RWPE2 (cell line): ENCODE measurements around the gene INPP5F.

Experiments used
- ATAC-seq: fragments of 200-7000 bp; cut with Tn5 transposase; 3 replicates; pipeline ENCODE4 v1.9.1; 2021; ENCODE audit warnings: low read depth
- DNase-seq: peaks from one replicate; pipeline ENCODE4 v3.0.0-alpha.2; 2020; ENCODE audit warnings: low spot score
- H3K27ac ChIP-seq: fragments of 450-650 bp; 2 replicates; pipeline ENCODE4 v1.5.1; 2017; ENCODE audit warnings: mild to moderate bottlenecking; ENCODE audit not compliant: poor library complexity, severe bottlenecking
- H3K27me3 ChIP-seq: fragments of 250-450 bp; sonication (Bioruptor Pico); 2 replicates; pipeline ENCODE4 v1.5.1; 2021; ENCODE audit warnings: mild to moderate bottlenecking, moderate library complexity; ENCODE audit not compliant: insufficient read depth, poor library complexity, severe bottlenecking
- H3K36me3 ChIP-seq: fragments of 250-450 bp; sonication (Bioruptor Pico); 2 replicates; pipeline ENCODE4 v1.5.1; 2020; ENCODE audit warnings: low read depth, mild to moderate bottlenecking, moderate library complexity
- H3K4me1 ChIP-seq: fragments of 250-450 bp; sonication (Bioruptor Pico); 2 replicates; pipeline ENCODE4 v1.5.1; 2021; ENCODE audit warnings: mild to moderate bottlenecking, moderate library complexity; ENCODE audit not compliant: insufficient read depth, poor library complexity, severe bottlenecking
- H3K4me3 ChIP-seq: fragments of 250-450 bp; sonication (Bioruptor Pico); 2 replicates; pipeline ENCODE4 v1.5.1; 2021; ENCODE audit warnings: mild to moderate bottlenecking, moderate library complexity; ENCODE audit not compliant: severe bottlenecking
- H3K9me3 ChIP-seq: fragments of 250-450 bp; sonication (Bioruptor Pico); 2 replicates; pipeline ENCODE4 v1.5.1; 2021; ENCODE audit warnings: mild to moderate bottlenecking, moderate library complexity; ENCODE audit not compliant: severe bottlenecking
- TF ChIP-seq, protein P1 (sequence below): fragments of 450-650 bp; IDR thresholded peaks from one replicate; pipeline ENCODE4 v1.5.1; 2017; ENCODE audit warnings: mild to moderate bottlenecking, moderate library complexity; ENCODE audit not compliant: poor library complexity, severe bottlenecking

The INPP5F gene, protein sequence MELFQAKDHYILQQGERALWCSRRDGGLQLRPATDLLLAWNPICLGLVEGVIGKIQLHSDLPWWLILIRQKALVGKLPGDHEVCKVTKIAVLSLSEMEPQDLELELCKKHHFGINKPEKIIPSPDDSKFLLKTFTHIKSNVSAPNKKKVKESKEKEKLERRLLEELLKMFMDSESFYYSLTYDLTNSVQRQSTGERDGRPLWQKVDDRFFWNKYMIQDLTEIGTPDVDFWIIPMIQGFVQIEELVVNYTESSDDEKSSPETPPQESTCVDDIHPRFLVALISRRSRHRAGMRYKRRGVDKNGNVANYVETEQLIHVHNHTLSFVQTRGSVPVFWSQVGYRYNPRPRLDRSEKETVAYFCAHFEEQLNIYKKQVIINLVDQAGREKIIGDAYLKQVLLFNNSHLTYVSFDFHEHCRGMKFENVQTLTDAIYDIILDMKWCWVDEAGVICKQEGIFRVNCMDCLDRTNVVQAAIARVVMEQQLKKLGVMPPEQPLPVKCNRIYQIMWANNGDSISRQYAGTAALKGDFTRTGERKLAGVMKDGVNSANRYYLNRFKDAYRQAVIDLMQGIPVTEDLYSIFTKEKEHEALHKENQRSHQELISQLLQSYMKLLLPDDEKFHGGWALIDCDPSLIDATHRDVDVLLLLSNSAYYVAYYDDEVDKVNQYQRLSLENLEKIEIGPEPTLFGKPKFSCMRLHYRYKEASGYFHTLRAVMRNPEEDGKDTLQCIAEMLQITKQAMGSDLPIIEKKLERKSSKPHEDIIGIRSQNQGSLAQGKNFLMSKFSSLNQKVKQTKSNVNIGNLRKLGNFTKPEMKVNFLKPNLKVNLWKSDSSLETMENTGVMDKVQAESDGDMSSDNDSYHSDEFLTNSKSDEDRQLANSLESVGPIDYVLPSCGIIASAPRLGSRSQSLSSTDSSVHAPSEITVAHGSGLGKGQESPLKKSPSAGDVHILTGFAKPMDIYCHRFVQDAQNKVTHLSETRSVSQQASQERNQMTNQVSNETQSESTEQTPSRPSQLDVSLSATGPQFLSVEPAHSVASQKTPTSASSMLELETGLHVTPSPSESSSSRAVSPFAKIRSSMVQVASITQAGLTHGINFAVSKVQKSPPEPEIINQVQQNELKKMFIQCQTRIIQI

DNA sequence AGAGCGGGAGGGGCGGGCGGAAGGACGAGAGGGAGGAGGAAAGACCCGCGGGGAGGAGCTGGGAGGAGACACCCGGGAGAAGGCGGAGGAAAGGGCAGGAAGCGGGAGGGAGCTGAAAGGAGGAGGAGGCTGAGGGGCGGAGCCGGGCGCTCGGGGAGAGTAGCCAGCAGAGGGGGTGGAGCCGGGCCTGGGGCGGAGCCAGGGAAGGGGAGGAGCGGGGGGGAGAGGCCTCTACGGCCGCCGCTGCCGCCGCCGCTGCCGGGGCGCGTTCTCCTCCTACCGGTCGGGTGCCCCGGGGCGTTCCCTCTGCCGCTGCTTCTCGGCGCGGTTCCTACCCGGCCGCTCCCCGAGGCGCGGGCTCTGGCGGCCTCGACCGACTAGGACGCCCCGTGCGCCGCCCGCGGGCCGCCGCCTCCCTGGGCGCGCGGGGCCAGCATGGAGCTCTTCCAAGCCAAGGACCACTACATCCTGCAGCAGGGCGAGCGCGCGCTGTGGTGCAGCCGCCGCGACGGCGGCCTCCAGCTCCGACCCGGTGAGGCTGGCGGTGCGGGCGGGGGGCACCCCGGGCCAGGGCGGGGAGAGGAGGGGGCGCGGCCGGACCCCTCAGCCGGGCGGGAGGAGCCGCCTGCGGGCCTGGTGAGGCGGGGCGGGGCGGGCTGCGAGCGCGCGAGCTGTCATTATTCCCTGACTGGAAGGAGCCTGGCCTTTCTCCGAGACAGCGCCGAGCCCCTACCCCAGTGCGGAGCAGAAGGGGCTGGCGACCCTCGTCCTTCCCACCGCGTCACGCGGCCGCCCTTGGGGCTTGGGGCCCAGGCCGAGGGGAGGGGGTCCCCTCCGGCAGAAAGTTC, at the start of gene INPP5F:
INPP5F (plus strand) TSS at position 223 of the 848 bp plus-strand sequence; CDS start at position 436, 213 bp downstream.
- H3K36me3 ChIP-seq, result 0 out of 2 replicates have a peak, but pooled peaks cover 3% of the 10 kb centered on the region
- DNase-seq (peak; percentile 99), ATAC-seq (peak; percentile 94)
- peaks cover 18% of the 10 kb centered on the region for H3K4me1 ChIP-seq
- H3K27ac ChIP-seq, result peak within 1 kb of the TSS; percentile 32
- no peaks in the 10 kb centered on the region for H3K9me3 ChIP-seq
- H3K4me3 ChIP-seq, result peak within 1 kb of the TSS; percentile 65
- TF ChIP-seq, protein P1, sequence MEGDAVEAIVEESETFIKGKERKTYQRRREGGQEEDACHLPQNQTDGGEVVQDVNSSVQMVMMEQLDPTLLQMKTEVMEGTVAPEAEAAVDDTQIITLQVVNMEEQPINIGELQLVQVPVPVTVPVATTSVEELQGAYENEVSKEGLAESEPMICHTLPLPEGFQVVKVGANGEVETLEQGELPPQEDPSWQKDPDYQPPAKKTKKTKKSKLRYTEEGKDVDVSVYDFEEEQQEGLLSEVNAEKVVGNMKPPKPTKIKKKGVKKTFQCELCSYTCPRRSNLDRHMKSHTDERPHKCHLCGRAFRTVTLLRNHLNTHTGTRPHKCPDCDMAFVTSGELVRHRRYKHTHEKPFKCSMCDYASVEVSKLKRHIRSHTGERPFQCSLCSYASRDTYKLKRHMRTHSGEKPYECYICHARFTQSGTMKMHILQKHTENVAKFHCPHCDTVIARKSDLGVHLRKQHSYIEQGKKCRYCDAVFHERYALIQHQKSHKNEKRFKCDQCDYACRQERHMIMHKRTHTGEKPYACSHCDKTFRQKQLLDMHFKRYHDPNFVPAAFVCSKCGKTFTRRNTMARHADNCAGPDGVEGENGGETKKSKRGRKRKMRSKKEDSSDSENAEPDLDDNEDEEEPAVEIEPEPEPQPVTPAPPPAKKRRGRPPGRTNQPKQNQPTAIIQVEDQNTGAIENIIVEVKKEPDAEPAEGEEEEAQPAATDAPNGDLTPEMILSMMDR, result no peak
- no peaks in the 10 kb centered on the region for H3K27me3 ChIP-seq

DNA sequence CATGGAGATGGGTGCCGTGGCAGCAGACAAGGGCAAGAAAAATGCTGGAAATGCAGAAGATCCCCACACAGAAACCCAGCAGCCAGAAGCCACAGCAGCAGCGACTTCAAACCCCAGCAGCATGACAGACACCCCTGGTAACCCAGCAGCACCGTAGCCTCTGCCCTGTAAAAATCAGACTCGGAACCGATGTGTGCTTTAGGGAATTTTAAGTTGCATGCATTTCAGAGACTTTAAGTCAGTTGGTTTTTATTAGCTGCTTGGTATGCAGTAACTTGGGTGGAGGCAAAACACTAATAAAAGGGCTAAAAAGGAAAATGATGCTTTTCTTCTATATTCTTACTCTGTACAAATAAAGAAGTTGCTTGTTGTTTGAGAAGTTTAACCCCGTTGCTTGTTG, 48.7 kb upstream of the INPP5F start:
- Histone ChIP-seq H3K4me1 (peaks cover 51% of the 10 kb centered on the region), H3K4me3 (no peak overlapping the region), H3K9me3 (no peaks in the 10 kb centered on the region), H3K27me3 (no peaks in the 10 kb centered on the region), H3K27ac (peak overlapping the region; percentile 100), H3K36me3 (peaks cover 58% of the 10 kb centered on the region)
- TF ChIP-seq, protein P1, result no peak
- DNase-seq, result no peak
- ATAC-seq, result no peak

DNA sequence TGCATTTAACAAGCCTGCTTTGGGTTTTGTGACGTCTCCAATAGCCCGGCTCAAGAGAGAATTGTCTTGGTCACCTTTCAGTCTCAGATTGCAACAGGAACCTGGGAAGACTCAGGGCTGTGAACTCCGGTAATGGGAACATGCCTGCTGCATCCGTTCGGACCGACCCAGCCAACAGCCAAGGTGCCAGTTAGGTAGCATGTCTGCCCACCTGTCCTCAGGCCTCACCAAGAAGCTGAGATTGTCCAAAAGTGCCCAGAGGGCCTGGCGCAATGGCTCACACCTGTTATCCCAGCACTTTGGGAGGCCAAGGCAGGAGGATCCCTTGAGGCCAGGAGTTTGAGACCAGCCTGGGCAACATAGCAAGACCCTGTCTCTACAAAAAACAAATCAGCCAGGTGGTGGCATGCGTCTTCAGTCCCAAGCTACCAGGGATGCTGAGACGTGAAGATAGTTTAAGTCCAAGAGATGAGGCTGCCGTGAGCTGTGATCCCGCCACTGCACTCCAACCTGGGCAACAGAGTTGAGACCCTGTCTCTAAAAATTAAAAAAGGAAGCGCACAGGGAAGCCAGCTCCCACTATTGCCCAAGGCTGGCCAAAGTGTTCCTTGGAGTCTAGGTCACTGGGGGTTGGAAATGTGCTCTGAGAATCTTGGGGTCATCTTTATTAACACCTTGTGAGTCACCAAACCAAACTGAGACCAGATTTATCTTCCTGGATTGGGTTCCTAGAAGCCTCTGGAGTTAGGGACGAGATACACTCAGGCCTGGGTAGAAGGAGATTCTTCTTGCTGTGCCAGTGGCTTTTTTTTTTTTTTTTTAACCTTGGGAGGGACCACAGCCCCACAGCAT, 47.7 kb upstream of the INPP5F start:
- H3K27ac ChIP-seq, result peak overlapping the region; percentile 100
- no peak overlapping the region for H3K4me3 ChIP-seq
- peaks cover 61% of the 10 kb centered on the region for H3K4me1 ChIP-seq
- DNase-seq (no peak), ATAC-seq (no peak)
- TF ChIP-seq, protein P1, result no peak
- no peaks in the 10 kb centered on the region for H3K27me3 ChIP-seq
- peaks cover 48% of the 10 kb centered on the region for H3K36me3 ChIP-seq
- H3K9me3 ChIP-seq, result no peaks in the 10 kb centered on the region

DNA sequence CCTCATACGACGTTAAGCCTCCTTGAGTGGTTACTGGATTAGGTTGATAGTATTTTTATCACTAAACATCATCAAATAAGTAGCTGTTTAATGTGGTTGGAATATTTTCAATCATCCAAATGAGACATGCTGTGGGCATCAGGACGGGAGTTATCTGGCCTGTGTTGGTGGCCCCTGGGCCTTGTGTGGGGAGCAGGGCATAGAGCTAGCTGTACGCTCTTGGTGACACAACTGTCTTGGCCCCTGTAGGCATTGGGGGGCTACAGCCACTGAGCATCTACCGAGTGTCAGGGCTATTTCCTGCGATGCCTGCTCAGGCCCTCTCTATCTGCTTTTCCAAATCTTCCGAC, 46.4 kb upstream of the INPP5F start:
- ATAC-seq (no peak), DNase-seq (no peak)
- Histone ChIP-seq H3K27ac (peak overlapping the region; percentile 100), H3K36me3 (peaks cover 35% of the 10 kb centered on the region), H3K4me3 (no peak overlapping the region), H3K9me3 (no peaks in the 10 kb centered on the region), H3K4me1 (peaks cover 61% of the 10 kb centered on the region), H3K27me3 (no peaks in the 10 kb centered on the region)
- TF ChIP-seq, protein P1, result no peak
